Mucosa of gallbladder (tissue), 1 donor: Measurements from ENCODE around the gene CHN2. TPM values are rescaled to one million over a fixed set of nuclear protein-coding genes. Genes with fewer than 3 reads are reported as not detected.

Experiments used
- DNase-seq: peaks from one replicate; pipeline ENCODE4 v3.0.0-alpha.2; 2020; ENCODE audit warnings: low spot score
- total RNA-seq: library from RNA; stranded (reverse); gene quantifications from one replicate; pipeline ENCODE4 v1.2.1, GENCODE V29; 2021
- donor health status: DM: no; HTN: no; CAD: no.

Gene CHN2
- total RNA-seq, 1 donor from 2014 or later: 24.7 TPM

- DNase-seq: no peak
Measured at GRCh38 chr7:29464753-29465152, 270.2 kb downstream of the CHN2 start.

GRCh38 chr7:29467193-29467926, 272.8 kb downstream of the CHN2 start:
- no peak for DNase-seq

- no peak for DNase-seq
Measured at GRCh38 chr7:29468196-29468595, 273.6 kb downstream of the CHN2 start.

- no peak for DNase-seq
Measured at GRCh38 chr7:29469281-29469680, 274.7 kb downstream of the CHN2 start.

GRCh38 chr7:29469976-29470557, 275.5 kb downstream of the CHN2 start:
- no peak for DNase-seq

GRCh38 chr7:29471444-29472138, 277.0 kb downstream of the CHN2 start:
- no peak for DNase-seq

GRCh38 chr7:29476916-29477315, 282.3 kb downstream of the CHN2 start:
- no peak for DNase-seq

GRCh38 chr7:29478226-29478625, 283.7 kb downstream of the CHN2 start:
- DNase-seq: no peak

- no peak for DNase-seq
Measured at GRCh38 chr7:29478687-29479240, 284.2 kb downstream of the CHN2 start.

GRCh38 chr7:29479301-29480200, 285.0 kb downstream of the CHN2 start:
- DNase-seq: no peak

GRCh38 chr7:29480451-29480850, 285.9 kb downstream of the CHN2 start:
- no peak for DNase-seq

- DNase-seq: no peak
Measured at GRCh38 chr7:29480934-29481651, 286.5 kb downstream of the CHN2 start.

- no peak for DNase-seq
Measured at GRCh38 chr7:29482056-29482455, 287.5 kb downstream of the CHN2 start.

- no peak for DNase-seq
Measured at GRCh38 chr7:29483219-29484104, 288.9 kb downstream of the CHN2 start.

- DNase-seq: no peak
Measured at GRCh38 chr7:29484280-29484679, 289.7 kb downstream of the CHN2 start.

- DNase-seq: no peak
Measured at GRCh38 chr7:29485339-29486190, 291.0 kb downstream of the CHN2 start.

GRCh38 chr7:29486191-29486700, 291.7 kb downstream of the CHN2 start:
- DNase-seq: no peak

- DNase-seq: no peak
Measured at GRCh38 chr7:29487424-29487823, 292.8 kb downstream of the CHN2 start.
